H1 (cell line): ENCODE data around the gene RABL2B. TPM values are rescaled to one million over a fixed set of nuclear protein-coding genes. Genes with fewer than 3 reads are reported as not detected.

Experiments
- CTCF ChIA-PET: fragments of 300-600 bp; sonication (Branson Sonifier 250); formaldehyde crosslinking; loops from one replicate; lab custom pipeline; 2021; ENCODE audit not compliant: partially characterized antibody; lab: Charles Lee
- POLR2A ChIA-PET: fragments of 300-600 bp; sonication (Branson Sonifier 250); formaldehyde crosslinking; loops from one replicate; lab custom pipeline; 2021; ENCODE audit warnings: inconsistent platforms; ENCODE audit not compliant: partially characterized antibody; lab: Charles Lee
- DNase-seq, 2 experiments: peaks; one replicate each; pipeline versions ENCODE4 v3.0.0 to v3.0.0-alpha.2; 2010 to 2022; ENCODE audit warnings: low spot score in 2 of 2, low read depth in 1 of 2, mixed read lengths in 1 of 2
- FAIRE-seq: peaks from 2 replicates; lab custom pipeline; 2011; peaks lifted over from hg19 to GRCh38; lab: Jason Lieb, UNC
- H2AFZ ChIP-seq: 2 replicates; pipeline ENCODE4 v1.8.1; 2012; ENCODE audit warnings: low read length, inconsistent platforms
- H2AK5ac ChIP-seq: 2 replicates; pipeline ENCODE4 v1.6.1; 2013; ENCODE audit warnings: low read depth, low read length
- H2BK120ac ChIP-seq: replicated peaks from 2 replicates; pipeline ENCODE3; 2013; ENCODE audit warnings: low read depth, low read length, inconsistent platforms
- H2BK12ac ChIP-seq: 2 replicates; pipeline ENCODE4 v1.6.1; 2013; ENCODE audit warnings: low read depth, low read length
- H2BK15ac ChIP-seq: 2 replicates; pipeline ENCODE4 v1.6.1; 2013; ENCODE audit warnings: low read length
- H2BK20ac ChIP-seq: 2 replicates; pipeline ENCODE4 v1.6.1; 2013; ENCODE audit warnings: low read length
- H2BK5ac ChIP-seq: 2 replicates; pipeline ENCODE4 v1.6.1; 2013; ENCODE audit warnings: low read depth, low read length
- H3K14ac ChIP-seq: 2 replicates; pipeline ENCODE4 v1.6.1; 2013; ENCODE audit warnings: inconsistent platforms; ENCODE audit not compliant: insufficient read length
- H3K18ac ChIP-seq: 2 replicates; pipeline ENCODE4 v1.6.1; 2013; ENCODE audit warnings: low read length; ENCODE audit errors: extremely low read depth
- H3K23ac ChIP-seq: 2 replicates; pipeline ENCODE4 v1.6.1; 2013; ENCODE audit warnings: inconsistent platforms; ENCODE audit not compliant: insufficient read length
- H3K23me2 ChIP-seq: 2 replicates; pipeline ENCODE4 v1.6.1; 2013; ENCODE audit warnings: low read depth, low read length
- H3K27ac ChIP-seq: 2 replicates; pipeline ENCODE4 v1.6.1; 2011; ENCODE audit warnings: low read depth, low read length, inconsistent platforms
- H3K27me3 ChIP-seq, 4 experiments: replicated peaks in 1 of 4; 1 replicate in 1 of 4; 2 replicates in 3 of 4; pipeline versions ENCODE4 v1.6.1 to v1.8.1; 2011 to 2013; ENCODE audit warnings: low read length in 3 of 4, mild to moderate bottlenecking in 3 of 4, inconsistent platforms in 2 of 4, mixed read lengths in 2 of 4, moderate library complexity in 1 of 4; ENCODE audit not compliant: control insufficient read depth in 3 of 4, insufficient read depth in 3 of 4; ENCODE audit errors: extremely low read depth in 1 of 4
- H3K36me3 ChIP-seq, 4 experiments: 2 replicates each; pipeline versions ENCODE4 v1.6.1 to v1.8.1; 2011 to 2013; ENCODE audit warnings: mild to moderate bottlenecking in 4 of 4, low read length in 3 of 4, moderate library complexity in 2 of 4, control low read depth in 1 of 4, inconsistent platforms in 1 of 4; ENCODE audit not compliant: insufficient read depth in 4 of 4, control insufficient read depth in 2 of 4
- H3K4ac ChIP-seq: replicated peaks from 2 replicates; pipeline ENCODE3; 2013; ENCODE audit warnings: low read length, low read depth, mixed read lengths, inconsistent platforms; ENCODE audit not compliant: insufficient read length
- H3K4me1 ChIP-seq, 4 experiments: replicated peaks in 1 of 4; 1 replicate in 1 of 4; 2 replicates in 3 of 4; pipeline versions ENCODE4 v1.6.1 to v1.8.1; 2011 to 2013; ENCODE audit warnings: low read length in 3 of 4, inconsistent platforms in 2 of 4, mixed read lengths in 1 of 4; ENCODE audit not compliant: insufficient read depth in 4 of 4, control insufficient read depth in 3 of 4
- H3K4me2 ChIP-seq, 2 experiments: 2 replicates each; pipeline versions ENCODE4 v1.6.1 to v1.8.1; 2011 to 2013; ENCODE audit warnings: low read depth in 2 of 2, low read length in 2 of 2, control low read depth in 1 of 2, inconsistent platforms in 1 of 2, mild to moderate bottlenecking in 1 of 2; ENCODE audit not compliant: insufficient read depth in 1 of 2
- H3K4me3 ChIP-seq, 4 experiments: fragments of 200-600, 300-600 bp in 1 of 4; sonication (generic), shearing (Covaris generic), sonication (Bioruptor Twin) in 1 of 4; 2 replicates each; pipeline versions ENCODE4 v1.5.1 to v1.8.1; 2011 to 2016; ENCODE audit warnings: low read length in 4 of 4, low read depth in 3 of 4, control low read depth in 2 of 4, inconsistent platforms in 2 of 4, mild to moderate bottlenecking in 2 of 4, mixed read lengths in 1 of 4, moderate library complexity in 1 of 4; ENCODE audit not compliant: insufficient read depth in 2 of 4; ENCODE audit errors: extremely low read depth in 1 of 4
- H3K56ac ChIP-seq: replicated peaks from 2 replicates; pipeline ENCODE3; 2013; ENCODE audit warnings: low read depth, mild to moderate bottlenecking, mixed read lengths, low read length, inconsistent platforms; ENCODE audit not compliant: insufficient read length
- H3K79me1 ChIP-seq: 2 replicates; pipeline ENCODE4 v1.6.1; 2013; ENCODE audit warnings: low read depth, low read length, control low read depth
- H3K79me2 ChIP-seq, 2 experiments: 2 replicates each; pipeline versions ENCODE4 v1.6.1 to v1.8.1; 2012 to 2013; ENCODE audit warnings: low read length in 2 of 2, mild to moderate bottlenecking in 2 of 2, inconsistent platforms in 1 of 2; ENCODE audit not compliant: insufficient read depth in 2 of 2, control insufficient read depth in 1 of 2
- H3K9ac ChIP-seq, 4 experiments: replicated peaks in 1 of 4; 1 replicate in 1 of 4; 2 replicates in 3 of 4; pipeline versions ENCODE4 v1.6.1 to v1.8.1; 2011 to 2013; ENCODE audit warnings: low read depth in 3 of 4, low read length in 3 of 4, control low read depth in 2 of 4, mild to moderate bottlenecking in 2 of 4, moderate library complexity in 2 of 4, inconsistent platforms in 1 of 4; ENCODE audit errors: extremely low read depth in 1 of 4
- H3K9me3 ChIP-seq, 2 experiments: 2 replicates each; pipeline versions ENCODE4 v1.6.1 to v1.8.1; 2012 to 2013; ENCODE audit warnings: mild to moderate bottlenecking in 2 of 2, moderate library complexity in 2 of 2, control low read depth in 1 of 2, inconsistent platforms in 1 of 2, low read depth in 1 of 2, low read length in 1 of 2, mixed read lengths in 1 of 2; ENCODE audit not compliant: insufficient read depth in 2 of 2
- H4K20me1 ChIP-seq, 2 experiments: replicated peaks in 1 of 2; 2 replicates each; pipeline versions ENCODE3 to v1.8.1; 2011 to 2013; ENCODE audit warnings: inconsistent platforms in 2 of 2, low read length in 2 of 2, mild to moderate bottlenecking in 1 of 2; ENCODE audit not compliant: insufficient read depth in 2 of 2, control insufficient read depth in 1 of 2
- H4K5ac ChIP-seq: 2 replicates; pipeline ENCODE4 v1.6.1; 2013; ENCODE audit warnings: low read length, low read depth, mixed read lengths, inconsistent platforms; ENCODE audit not compliant: insufficient read length
- H4K8ac ChIP-seq: 2 replicates; pipeline ENCODE4 v1.8.0; 2013; ENCODE audit warnings: mild to moderate bottlenecking, moderate library complexity, low read length, inconsistent platforms; ENCODE audit not compliant: insufficient read depth; ENCODE audit errors: extremely low read depth
- H4K91ac ChIP-seq: replicated peaks from 2 replicates; pipeline ENCODE3; 2013; ENCODE audit warnings: low read length, mixed read lengths, inconsistent platforms; ENCODE audit not compliant: insufficient read length
- CHD2 ChIP-seq: IDR thresholded peaks from 2 replicates; pipeline ENCODE4 v1.6.1; 2012; ENCODE audit warnings: low read length, improper control_type of control experiment
- CTCF ChIP-seq, 3 experiments: IDR thresholded peaks; 1 replicate in 2 of 3; 2 replicates in 1 of 3; pipeline versions ENCODE4 v1.5.1 to v1.6.1; 2011; ENCODE audit warnings: low read length in 3 of 3, mild to moderate bottlenecking in 3 of 3, inconsistent platforms in 2 of 3, low read depth in 1 of 3, moderate library complexity in 1 of 3; ENCODE audit not compliant: insufficient read depth in 1 of 3; ENCODE audit errors: control extremely low read depth in 1 of 3
- E2F6 ChIP-seq: IDR thresholded peaks from 2 replicates; pipeline ENCODE4 v1.6.1; 2012; ENCODE audit warnings: inconsistent platforms
- KDM1A ChIP-seq: fragments of 200-600, 300-600 bp; sonication (generic); IDR thresholded peaks from 2 replicates; pipeline ENCODE4 v1.7.1; 2016; ENCODE audit warnings: mild to moderate bottlenecking, low read length, borderline replicate concordance
- POLR2A ChIP-seq, 2 experiments: IDR thresholded peaks; 1 replicate in 1 of 2; 2 replicates in 1 of 2; pipeline ENCODE4 v1.6.1; 2011; ENCODE audit warnings: low read depth in 2 of 2, low read length in 2 of 2, mild to moderate bottlenecking in 2 of 2; ENCODE audit errors: control extremely low read depth in 1 of 2
- POU5F1 ChIP-seq: IDR thresholded peaks from 2 replicates; pipeline ENCODE4 v1.6.1; 2011; ENCODE audit warnings: low read depth, mild to moderate bottlenecking, low read length, moderate library complexity
- SIX5 ChIP-seq: IDR thresholded peaks from 2 replicates; pipeline ENCODE4 v1.6.1; 2011; ENCODE audit warnings: mild to moderate bottlenecking, low read depth, low read length
- SP2 ChIP-seq: IDR thresholded peaks from 2 replicates; pipeline ENCODE4 v1.6.1; 2012; ENCODE audit warnings: mild to moderate bottlenecking, low read length, inconsistent platforms
- SP4 ChIP-seq: IDR thresholded peaks from 2 replicates; pipeline ENCODE4 v1.6.1; 2012; ENCODE audit warnings: low read length, inconsistent platforms
- SRF ChIP-seq: IDR thresholded peaks from 2 replicates; pipeline ENCODE4 v1.6.1; 2011; ENCODE audit warnings: mild to moderate bottlenecking, low read depth, low read length, moderate library complexity
- TAF1 ChIP-seq: IDR thresholded peaks from 2 replicates; pipeline ENCODE4 v1.6.1; 2011; ENCODE audit warnings: mild to moderate bottlenecking, low read depth, low read length
- WGBS, 2 experiments: shearing (Covaris generic) in 1 of 2; methylation state at CpG; one replicate each; pipeline versions ENCODE4 v1.1.6 to v1.1.7; 2013 to 2015; ENCODE audit warnings: low lambda C conversion rate in 2 of 2, mixed read lengths in 2 of 2, inconsistent platforms in 1 of 2, low coverage in 1 of 2, missing lambda C conversion rate in 1 of 2; ENCODE audit not compliant: insufficient replicate concordance in 2 of 2, insufficient coverage in 1 of 2, insufficient read length in 1 of 2; ENCODE audit errors: extremely low coverage in 1 of 2, missing lambda C conversion rate in 1 of 2; 5-methylcytosine and 5-hydroxymethylcytosine counted together
- polyA plus RNA-seq, 7 experiments: library from polyadenylated mRNA; depleted of rRNA in 3 of 7; stranded (reverse) in 5 of 7; unstranded in 2 of 7; fragments of >200 nt in 5 of 7; fragments of 200-250 nt in 2 of 7; gene quantifications; 1 replicate in 5 of 7; 2 replicates in 1 of 7; 4 replicates in 1 of 7; pipeline versions ENCODE4 v1.2.1 to v1.2.3, GENCODE V29; 2011 to 2013; ENCODE audit warnings: missing spikeins in 2 of 7, mixed read lengths in 2 of 7
- total RNA-seq: library from RNA; stranded (reverse); fragmentation: NEBNext Ultra II Directional; extraction: Animal tissue kit (Norgen Biotek cat#: 25700); gene quantifications from 2 replicates; pipeline ENCODE4 v1.2.1, GENCODE V29; 2021

RABL2B gene
- total and polyA plus RNA-seq, 2 of the 8 experiments (the other 6 are each of a cell fraction or from before 2014, with no cell fraction given), result 16.2 to 26.5 TPM

GRCh38 chr22:50722716-50723428 lies 60.6 kb downstream of the RABL2B start:
- no peak for DNase-seq
- TF ChIP-seq CHD2 (no peak), POU5F1 (no peak), CTCF (IDR thresholded peaks at IDR 0.05; ENCODE audit: control extremely low read depth in 1 of 3, insufficient read depth in 1 of 3, low read depth in 1 of 3, low read length in 3 of 3) (no peak), SP2 (no peak), TAF1 (no peak), SP4 (no peak), SRF (no peak), SIX5 (no peak), E2F6 (no peak), KDM1A (no peak), POLR2A (IDR thresholded peaks at IDR 0.05; ENCODE audit: control extremely low read depth in 1 of 2, low read depth in 2 of 2, low read length in 2 of 2) (no peak)

More at GRCh38 chr22:50722716-50723428, 60.6 kb downstream of the RABL2B start:
- Histone ChIP-seq H2BK20ac (no peak overlapping the region), H3K18ac (no peak overlapping the region), H3K4me3 (no peak overlapping the region), H2AK5ac (no peak overlapping the region), H3K4me2 (no peak overlapping the region), H2BK12ac (no peak overlapping the region), H3K14ac (no peak overlapping the region), H2BK120ac (no peak overlapping the region), H3K36me3 (peaks cover 0 to 7% (median 2%) of the 10 kb centered on the region in 4 experiments; a peak in 3 of 8 replicates), H3K23ac (no peak overlapping the region), H2BK5ac (no peak overlapping the region), H4K20me1 (peaks cover 13 to 26% of the 10 kb centered on the region in 2 experiments), H3K27ac (no peak overlapping the region), H3K56ac (no peak overlapping the region), H4K91ac (no peak overlapping the region), H4K5ac (no peak overlapping the region), H4K8ac (no peak overlapping the region; the same call in 1 of the 2 replicates), H2BK15ac (no peak overlapping the region), H3K4ac (no peak overlapping the region), H3K4me1 (peaks cover 0 to 6% (median 0%) of the 10 kb centered on the region in 4 experiments; a peak in 2 of 7 replicates), H3K79me2 (no peaks in the 10 kb centered on the region), H3K9me3 (no peaks in the 10 kb centered on the region), H2AFZ (no peak overlapping the region), H3K27me3 (peaks cover 31 to 65% (median 51%) of the 10 kb centered on the region in 4 experiments), H3K23me2 (peaks cover 1% of the 10 kb centered on the region; the same call in 1 of the 2 replicates), H3K79me1 (no peaks in the 10 kb centered on the region), H3K9ac (no peak overlapping the region)
- ChIA-PET CTCF (interaction anchor here (1.1 to 4.1 kb wide), 7 partner anchors 7 to 52 kb away, joined by 3 to 24 read pairs (median 6); no protein-coding TSS in a partner anchor), POLR2A (no interaction called here)
- FAIRE-seq, result no peak
- 88% methylated on average over 10 of the region's 12 CpGs; no CpG with 5 or more reads in 1 of the 2 experiments for whole genome bisulfite sequencing, 2 experiments
